Omental fat pad (tissue), 4 donors: ENCODE results near the gene CIROP. TPM values are rescaled to one million over a fixed set of nuclear protein-coding genes. Genes with fewer than 3 reads are reported as not detected.

Experiments used
- ATAC-seq: fragments of 150-250 bp; one replicate; pipeline ENCODE4 v1.9.1; 2016; ENCODE audit warnings: mild to moderate bottlenecking, moderate library complexity; ENCODE audit not compliant: low FRiP score
- DNase-seq: peaks from one replicate; pipeline ENCODE4 v3.0.0-alpha.2; 2019; ENCODE audit warnings: low spot score
- CTCF ChIP-seq, 3 donors: fragments of 450-650 bp; IDR thresholded peaks; one replicate each; pipeline ENCODE4 v1.5.1; 2016 to 2017; ENCODE audit warnings: antibody characterized with exemption in 3 of 3, mild to moderate bottlenecking in 3 of 3, moderate library complexity in 2 of 3
- total RNA-seq, 4 donors: library from RNA; depleted of rRNA; stranded (reverse); fragments of >200 nt; gene quantifications; one replicate each; pipeline ENCODE4 v1.1.0, GENCODE V29; 2016

CIROP gene
- total RNA-seq, 4 donors from 2014 or later: 0.25 TPM; not detected in 3

GRCh38 chr14:23074906-23075305, 29.9 kb downstream of the CIROP start:
- no peak for DNase-seq
- no peak for ATAC-seq
- TF ChIP-seq CTCF (IDR thresholded peaks at IDR 0.05): no peak

- ATAC-seq: no peak
- TF ChIP-seq CTCF (IDR thresholded peaks at IDR 0.05): no peak
Measured at GRCh38 chr14:23071921-23072539, 32.8 kb downstream of the CIROP start.

GRCh38 chr14:23071244-23071920, 33.4 kb downstream of the CIROP start:
- DNase-seq (peak; percentile 52), ATAC-seq (peak; percentile 80)
- no peak for TF ChIP-seq CTCF (IDR thresholded peaks at IDR 0.05)

More at GRCh38 chr14:23071921-23072539, 32.8 kb downstream of the CIROP start:
- DNase-seq: no peak

GRCh38 chr14:23070262-23071129, 34.3 kb downstream of the CIROP start:
- DNase-seq (no peak), ATAC-seq (no peak)
- TF ChIP-seq CTCF (IDR thresholded peaks at IDR 0.05): no peak

GRCh38 chr14:23069413-23069806, 35.4 kb downstream of the CIROP start:
- DNase-seq (no peak), ATAC-seq (no peak)
- no peak for TF ChIP-seq CTCF (IDR thresholded peaks at IDR 0.05)

GRCh38 chr14:23068789-23069412, 35.9 kb downstream of the CIROP start:
- TF ChIP-seq CTCF (IDR thresholded peaks at IDR 0.05): peak in 2 of 3 donors; percentile 68 to 89
- peak; percentile 85 for ATAC-seq
- DNase-seq: peak; percentile 58
